ENCODE measurements around the gene CTU2.

The CTU2 gene

GRCh38 chr16:88681709-88682451 is 24.4 kb upstream of the CTU2 start:
- peak in 1 of 4 experiments; percentile 45 for DNase-seq

DNA sequence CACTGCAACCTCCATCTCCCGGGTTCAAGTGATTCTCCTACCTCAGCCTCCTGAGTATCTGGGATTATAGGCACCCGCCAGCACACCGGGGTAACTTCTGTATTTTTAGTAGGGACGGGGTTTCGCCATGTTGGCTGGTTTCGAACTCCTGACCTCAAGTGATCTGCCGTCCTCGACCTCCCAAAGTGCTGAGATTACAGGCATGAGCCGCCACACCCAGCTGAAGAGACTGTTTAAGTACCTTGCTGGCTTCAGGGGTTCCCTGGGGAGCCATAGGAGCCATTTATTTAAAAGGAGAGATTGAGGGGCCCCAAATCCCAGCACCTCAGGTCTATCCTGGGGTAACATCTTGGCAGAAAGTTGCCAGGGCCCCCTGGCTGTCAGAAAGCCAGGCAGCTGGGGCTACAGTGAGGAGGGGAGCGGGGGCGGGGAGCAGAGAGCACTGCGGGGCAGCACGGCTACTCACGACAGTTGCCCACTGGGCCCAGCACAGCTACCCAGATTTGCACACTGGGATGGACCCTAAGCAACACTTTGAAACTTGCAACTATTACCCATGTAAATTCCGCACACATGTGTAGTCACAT is 21.6 kb upstream of the CTU2 start:
- no peak for DNase-seq

DNA sequence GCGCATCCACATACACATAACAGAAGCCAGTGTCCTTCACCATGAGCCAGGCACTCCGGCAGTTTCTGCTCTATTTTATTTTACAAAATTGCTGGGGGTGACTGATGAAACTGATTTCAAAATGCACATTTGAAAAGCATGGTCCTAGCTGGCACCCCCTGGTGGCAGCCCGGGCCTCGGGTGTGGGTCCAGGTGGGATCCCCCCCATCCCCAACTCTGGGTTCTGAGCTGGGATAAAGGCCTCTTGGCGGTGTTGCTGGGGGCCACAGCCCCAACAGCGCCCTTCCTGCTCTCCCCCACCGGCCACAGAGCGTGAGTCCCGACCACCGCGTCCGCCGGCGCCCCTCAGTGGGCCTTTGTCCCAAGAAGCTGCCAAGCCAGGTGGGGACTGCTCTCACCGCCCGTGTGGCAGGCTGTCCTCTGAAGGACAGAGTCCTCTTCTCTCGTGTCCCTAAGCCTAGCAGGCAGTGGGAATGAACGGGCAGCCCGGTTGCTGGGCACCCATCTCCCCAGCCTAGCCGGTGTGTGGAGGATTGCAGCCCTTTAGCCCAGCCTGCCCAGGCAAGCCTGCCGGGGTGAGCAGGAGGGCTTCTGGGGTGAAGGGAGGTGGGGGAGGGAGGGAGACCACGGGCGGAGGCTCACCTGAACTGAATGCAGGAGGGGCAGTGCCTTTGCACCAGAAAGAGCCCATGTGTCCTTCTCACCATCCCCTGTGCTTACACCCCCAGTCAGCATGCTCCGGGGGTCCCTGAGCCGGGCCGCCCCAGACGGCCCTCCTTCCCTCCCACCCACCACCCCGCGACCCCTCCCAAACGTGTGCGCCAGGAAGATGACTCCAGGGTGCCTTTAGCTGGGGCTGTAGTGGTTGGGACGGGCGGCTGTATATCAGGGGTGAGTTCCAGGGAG is 20.9 kb upstream of the CTU2 start:
- peak; percentile 41 to 61 (median 52) for DNase-seq

- no peak for DNase-seq
These were observed 20.3 kb upstream of the CTU2 start for GRCh38 chr16:88686062-88686438.

- peak; percentile 69 to 77 (median 72) for DNase-seq
These were observed 19.7 kb upstream of the CTU2 start, which contains the start of gene SNAI3 for GRCh38 chr16:88686439-88687253. SNAI3 (minus strand) TSS chr16:88686507; CDS start chr16:88686406, 101 bp downstream.

GRCh38 chr16:88687254-88687576 is 19.1 kb upstream of the CTU2 start:
- no peak for DNase-seq

DNA sequence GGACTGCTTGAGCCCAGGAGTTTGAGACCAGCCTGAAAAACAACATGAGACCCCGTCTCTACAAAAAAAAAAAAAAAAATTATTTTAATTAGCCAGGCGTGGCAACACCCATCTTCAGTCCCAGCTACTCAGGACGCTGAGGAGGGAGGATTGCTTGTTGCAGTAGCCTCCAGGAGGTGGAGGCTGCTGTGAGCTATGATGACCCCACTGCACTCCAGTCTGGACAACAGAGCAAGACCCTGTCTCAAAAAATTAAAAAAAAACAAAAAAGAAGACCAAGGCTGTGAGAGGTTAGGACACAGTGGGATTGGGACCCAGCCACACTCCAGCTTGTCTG is 18.7 kb upstream of the CTU2 start:
- DNase-seq: no peak

- no peak for DNase-seq
These were observed 18.1 kb upstream of the CTU2 start for GRCh38 chr16:88688013-88688778.

DNA sequence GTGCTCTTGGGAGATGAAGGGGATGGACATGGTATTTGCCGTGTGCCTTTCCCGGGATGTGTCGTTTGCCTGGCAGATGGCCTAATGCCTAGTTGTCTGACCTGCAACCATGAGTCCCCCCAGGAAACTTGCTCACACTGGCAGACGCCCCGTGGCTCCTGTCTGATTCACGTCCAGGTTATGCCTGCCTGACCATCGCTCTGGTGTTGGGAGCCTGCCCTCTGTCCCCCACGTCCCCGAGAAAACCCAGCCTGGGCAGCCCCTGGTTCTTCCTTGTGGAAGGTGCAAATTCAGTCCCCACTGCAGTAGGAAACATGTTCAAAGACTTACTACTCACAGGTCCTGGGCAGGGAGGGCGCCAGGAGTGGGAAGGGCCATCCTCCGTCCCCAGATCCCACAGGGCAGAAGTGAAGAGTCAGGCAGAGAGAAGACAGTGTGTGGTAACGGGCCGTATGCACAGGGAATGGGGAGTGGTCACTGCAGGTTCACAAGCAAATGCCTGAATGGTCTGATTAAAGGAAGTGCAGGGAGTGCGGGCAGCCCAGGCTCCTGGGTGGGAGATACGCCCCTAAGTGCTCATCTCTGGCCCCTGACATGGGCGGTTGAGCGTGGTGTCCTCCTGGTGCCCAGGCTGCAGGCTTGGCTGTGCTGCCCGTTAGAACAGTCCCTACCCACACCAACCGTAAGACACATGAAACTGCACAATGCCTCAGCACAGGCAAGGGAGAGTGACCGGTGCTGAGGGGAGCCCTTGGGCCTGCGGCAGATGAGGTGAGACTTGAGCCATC is 15.8 kb upstream of the CTU2 start:
- no peak for DNase-seq

DNA sequence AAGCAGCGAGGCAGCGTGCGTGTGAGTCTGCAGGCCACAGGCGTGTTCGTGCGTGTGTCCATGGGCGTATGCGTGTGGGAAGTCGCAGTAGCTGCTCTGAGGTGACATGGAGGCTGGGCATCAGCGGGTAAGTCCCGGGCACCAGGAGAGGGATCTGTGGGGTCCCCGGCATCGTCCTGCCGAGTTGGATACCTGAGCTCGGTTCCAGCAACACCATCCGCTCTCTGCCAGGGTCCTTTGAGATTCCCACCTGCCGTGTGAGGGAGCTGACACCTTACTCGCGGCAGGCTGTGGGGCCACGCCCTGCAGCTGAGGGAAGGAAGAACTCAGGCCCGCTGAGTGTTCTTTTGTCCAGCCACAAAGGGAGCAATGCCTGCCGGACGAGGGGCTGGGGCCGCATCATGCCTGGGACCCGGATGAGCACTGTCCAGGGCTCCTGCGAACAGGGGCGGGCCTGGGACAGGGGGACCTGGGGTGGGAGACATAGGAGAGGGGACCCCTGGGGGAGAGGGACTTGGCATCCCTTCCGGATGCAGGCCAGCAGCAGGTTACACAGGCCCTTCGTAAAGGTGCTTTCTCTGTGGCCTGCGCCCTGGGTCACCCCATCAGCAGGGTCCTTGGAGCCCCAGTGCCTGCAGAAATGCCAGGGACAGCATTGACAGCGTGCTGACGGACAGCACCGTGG is 15.0 kb upstream of the CTU2 start:
- no peak for DNase-seq

DNA sequence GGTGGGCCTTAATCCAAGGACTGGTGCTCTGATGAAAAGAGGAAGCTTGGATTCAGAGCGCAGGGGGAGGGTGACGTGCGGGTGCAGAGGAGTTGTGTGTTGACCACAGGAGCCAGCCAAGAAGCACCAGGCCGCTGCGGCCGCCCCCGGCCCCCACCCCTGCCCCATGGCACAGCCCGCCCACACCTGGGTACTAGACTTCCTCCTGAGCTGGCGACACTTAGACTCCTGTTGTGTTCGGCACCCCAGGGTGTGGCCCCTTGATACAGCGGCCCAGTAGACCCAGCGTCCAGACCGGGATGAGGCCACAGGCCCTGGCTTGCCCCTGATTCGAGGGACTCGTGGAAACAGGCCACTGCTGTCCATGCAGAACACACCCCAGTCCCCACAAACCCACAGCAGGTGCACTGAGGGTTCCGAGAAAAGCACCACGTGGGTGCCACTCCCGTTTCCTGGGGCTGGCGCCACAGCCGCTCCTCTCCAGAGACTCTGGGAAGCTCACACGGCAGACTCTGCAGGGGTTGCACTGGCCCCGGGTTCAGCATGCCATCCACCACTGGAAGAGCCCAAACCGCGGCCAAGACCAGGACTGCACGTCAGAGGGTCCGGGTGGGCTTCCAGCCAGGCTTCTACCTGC is 14.3 kb upstream of the CTU2 start:
- no peak for DNase-seq

DNA sequence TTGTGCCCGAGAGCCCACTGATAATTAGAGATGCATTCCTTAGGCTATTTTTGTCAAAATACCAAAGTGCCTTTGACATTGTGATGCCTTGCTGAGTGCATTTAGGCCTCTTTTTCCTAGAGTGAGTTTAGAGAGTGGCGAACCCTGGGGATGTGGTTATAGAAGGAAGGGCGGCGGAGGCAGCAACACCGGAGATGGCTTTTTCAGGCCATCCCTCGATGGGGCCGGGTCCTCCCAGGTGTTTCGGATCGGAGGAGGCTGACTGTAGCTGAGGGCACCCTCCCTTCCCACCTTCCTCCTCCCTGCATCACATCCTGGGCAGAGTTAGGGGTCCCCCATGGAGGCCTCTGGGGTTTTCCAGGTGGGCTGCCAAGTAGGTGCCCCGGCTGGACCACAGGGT is 13.4 kb upstream of the CTU2 start:
- DNase-seq: no peak

- DNase-seq: no peak
These were observed 12.7 kb upstream of the CTU2 start for GRCh38 chr16:88693420-88694177.

- no peak for DNase-seq
These were observed 11.8 kb upstream of the CTU2 start for GRCh38 chr16:88694221-88695087.

- DNase-seq: no peak
These were observed 11.1 kb upstream of the CTU2 start for GRCh38 chr16:88695218-88695617.

GRCh38 chr16:88695753-88696152 is 10.6 kb upstream of the CTU2 start:
- no peak for DNase-seq

GRCh38 chr16:88696441-88696840 is 9.9 kb upstream of the CTU2 start:
- DNase-seq: no peak

DNA sequence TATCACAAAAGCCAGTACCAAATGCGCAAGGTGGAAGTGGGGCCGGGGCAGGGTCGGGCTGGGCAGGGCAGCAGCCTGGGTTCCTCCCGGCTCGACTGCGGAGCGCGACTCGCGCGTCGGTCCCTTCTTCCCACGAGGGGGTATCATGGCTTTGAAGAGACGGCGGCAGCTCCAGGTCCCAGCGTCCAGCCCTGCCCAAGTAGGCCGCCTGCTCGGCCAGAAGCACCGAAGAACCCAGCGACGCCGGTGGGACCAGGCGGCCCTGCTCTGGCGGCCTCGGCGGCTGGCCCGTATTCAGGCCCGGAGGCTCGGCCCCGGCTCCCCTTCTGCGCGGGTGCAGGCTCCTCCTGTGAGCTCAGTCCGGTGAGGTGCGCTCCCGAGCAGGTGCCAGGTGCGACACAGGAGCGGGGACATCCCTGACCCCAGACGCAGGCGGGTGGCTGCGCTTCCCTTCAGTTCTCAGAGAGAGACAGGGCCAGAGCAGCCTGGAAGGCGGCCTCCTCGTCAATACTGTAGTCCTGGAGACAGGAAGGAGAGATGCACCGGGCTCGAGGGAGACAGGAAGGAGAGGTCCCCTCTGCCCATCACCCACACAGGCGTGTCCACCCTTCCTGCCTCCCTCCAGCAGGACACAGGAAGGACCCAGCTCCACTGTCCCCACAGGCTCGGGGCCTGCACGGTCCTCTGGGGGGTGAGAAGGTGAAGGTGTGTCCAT is 9.0 kb upstream of the CTU2 start:
- no peak for DNase-seq

All from activated CD4-positive, CD25-positive, alpha-beta regulatory T cell (primary cell).